ENCODE data around the gene ATP6V1G1. TPM values are rescaled to one million over a fixed set of nuclear protein-coding genes. Genes with fewer than 3 reads are reported as not detected.

Gene ATP6V1G1
- total RNA-seq, 3 donors from 2014 or later: 55.3 to 74.5 (median 69.9) TPM

- H3K9me3 ChIP-seq: no peaks in the 10 kb centered on the region
- ATAC-seq (no peak), DNase-seq (no peak)
- TF ChIP-seq CTCF (IDR thresholded peaks at IDR 0.05): no peak
- H3K4me3 ChIP-seq: no peak overlapping the region
- peaks cover 6% of the 10 kb centered on the region for H3K4me1 ChIP-seq (ENCODE audit: low read depth)
- no peaks in the 10 kb centered on the region for H3K36me3 ChIP-seq (ENCODE audit: low read depth)
- intact Hi-C loops (cut with DNase I, micrococcal nuclease): loop anchor here in 1 of 2 donors (10.0 kb wide), 1 partner anchor 69 kb away; no protein-coding TSS in a partner anchor
Measured at GRCh38 chr9:114583371-114584155, 4.0 kb upstream of the ATP6V1G1 start.

GRCh38 chr9:114588210-114588609, 641 bp downstream of the ATP6V1G1 start:
- intact Hi-C loops (cut with DNase I, micrococcal nuclease): loop anchor here in 1 of 2 donors (10.0 kb wide), 1 partner anchor 73 kb away; no protein-coding TSS in a partner anchor
- DNase-seq (peak in 1 of 3 donors; percentile 32), ATAC-seq (no peak)
- Histone ChIP-seq H3K4me3 (peak overlapping the region; percentile 95), H3K36me3 (ENCODE audit: low read depth) (no peaks in the 10 kb centered on the region), H3K9me3 (no peaks in the 10 kb centered on the region), H3K4me1 (ENCODE audit: low read depth) (peaks cover 42% of the 10 kb centered on the region)
- TF ChIP-seq CTCF (IDR thresholded peaks at IDR 0.05): no peak

- peaks cover 42% of the 10 kb centered on the region for H3K4me1 ChIP-seq (ENCODE audit: low read depth)
- peak in 1 of 3 donors; percentile 15 for DNase-seq
Measured at GRCh38 chr9:114588651-114589526, 1.3 kb downstream of the ATP6V1G1 start.

GRCh38 chr9:114590328-114590727, 2.8 kb downstream of the ATP6V1G1 start:
- no peak for TF ChIP-seq CTCF (IDR thresholded peaks at IDR 0.05)
- H3K4me1 ChIP-seq (ENCODE audit: low read depth): peaks cover 42% of the 10 kb centered on the region
- intact Hi-C loops (cut with DNase I, micrococcal nuclease): no loop called here
- no peaks in the 10 kb centered on the region for H3K9me3 ChIP-seq
- no peak overlapping the region for H3K4me3 ChIP-seq
- no peaks in the 10 kb centered on the region for H3K36me3 ChIP-seq (ENCODE audit: low read depth)
- no peak for ATAC-seq
- no peak for DNase-seq

More at GRCh38 chr9:114588651-114589526, 1.3 kb downstream of the ATP6V1G1 start:
- TF ChIP-seq CTCF (IDR thresholded peaks at IDR 0.05): no peak
- no peaks in the 10 kb centered on the region for H3K9me3 ChIP-seq
- intact Hi-C loops (cut with DNase I, micrococcal nuclease): loop anchor here in 1 of 2 donors (10.0 kb wide), 1 partner anchor 74 kb away; no protein-coding TSS in a partner anchor
- no peak for ATAC-seq
- H3K4me3 ChIP-seq: no peak overlapping the region
- no peaks in the 10 kb centered on the region for H3K36me3 ChIP-seq (ENCODE audit: low read depth)

GRCh38 chr9:114591291-114591787, 3.8 kb downstream of the ATP6V1G1 start:
- Histone ChIP-seq H3K9me3 (no peaks in the 10 kb centered on the region), H3K4me1 (ENCODE audit: low read depth) (peaks cover 42% of the 10 kb centered on the region), H3K36me3 (ENCODE audit: low read depth) (no peaks in the 10 kb centered on the region), H3K4me3 (no peak overlapping the region)
- ATAC-seq: no peak
- intact Hi-C loops (cut with DNase I, micrococcal nuclease): no loop called here
- no peak for DNase-seq
- TF ChIP-seq CTCF (IDR thresholded peaks at IDR 0.05): no peak
